HG03521 (cell line): ENCODE results near the gene ADGRF4.
"Not testable (repeated sequence)": the region's sequence is repeated elsewhere in the genome, so short reads cannot be mapped to it uniquely, and the experiment has no call there.

Source experiments
- ATAC-seq: cut with Tn5 transposase; IDR thresholded peaks from one replicate; pipeline ENCODE4 v1.9.1; 2021; ENCODE audit warnings: mild to moderate bottlenecking, moderate library complexity; ENCODE audit not compliant: unreplicated experiment

Gene ADGRF4

DNA sequence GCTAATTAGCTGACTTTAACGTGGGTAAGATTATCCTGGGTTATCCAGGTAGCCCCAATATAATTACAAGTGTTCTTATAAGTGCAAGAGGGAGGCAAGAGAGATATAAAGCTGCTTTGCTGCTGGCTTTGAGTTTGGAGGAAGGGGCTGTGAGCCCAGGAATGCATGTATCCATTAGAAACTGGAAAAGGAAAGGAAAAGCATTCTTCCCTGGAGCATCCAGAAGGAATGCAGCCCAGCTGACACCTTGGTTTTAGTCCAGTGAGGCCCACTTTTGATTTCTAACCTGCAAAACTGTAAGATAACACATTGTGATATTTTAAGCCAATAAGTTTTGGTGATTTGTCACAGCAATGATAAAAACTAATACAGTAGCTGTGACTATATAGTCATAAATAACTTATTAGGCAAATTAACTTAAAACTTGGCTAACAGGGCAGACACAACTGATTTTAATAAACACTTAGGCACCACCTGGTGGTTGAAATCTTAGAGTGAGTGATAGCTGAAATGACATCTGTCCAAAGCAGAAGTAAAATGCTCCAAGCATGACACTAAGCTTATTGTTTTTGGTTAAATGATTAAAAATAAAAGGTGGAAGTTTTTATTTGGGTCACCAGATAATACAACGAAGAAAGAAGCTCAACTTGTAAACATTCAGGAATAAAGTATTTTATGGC lies 35.6 kb downstream of the ADGRF4 start:
- ATAC-seq = peak; percentile 57

DNA sequence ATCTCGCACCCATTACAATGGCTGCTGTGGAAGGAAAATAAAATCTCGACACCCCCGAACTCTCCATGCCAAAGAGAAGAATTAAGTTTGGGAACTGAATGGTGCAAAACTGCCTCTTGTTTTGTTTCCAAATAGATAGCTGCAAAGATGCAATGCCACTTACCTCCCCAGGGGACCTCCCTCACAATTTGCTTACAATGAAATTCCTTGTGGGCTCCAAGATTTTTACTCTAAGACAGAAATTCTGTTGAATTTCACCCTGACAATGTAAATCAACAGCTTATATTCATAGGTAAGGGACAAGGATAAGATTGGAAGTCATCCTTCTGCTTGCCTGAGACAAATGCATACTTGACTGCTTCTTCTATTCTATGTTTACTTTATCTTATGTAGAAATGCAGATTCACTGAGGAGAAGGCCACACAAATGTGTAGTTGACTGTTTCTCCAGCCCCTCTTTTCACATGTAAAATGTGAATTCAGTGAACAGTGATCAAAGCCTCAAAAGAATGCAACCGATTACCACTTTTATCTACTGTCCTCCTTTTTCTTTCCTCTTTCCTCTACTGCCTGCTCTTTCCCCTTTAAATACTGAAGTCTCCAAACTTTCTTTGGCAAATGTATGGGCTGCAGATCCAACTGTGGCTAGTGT lies 36.6 kb downstream of the ADGRF4 start:
- ATAC-seq = no peak

- ATAC-seq = no peak
Observed at GRCh38 chr6:47736083-47736700, 37.8 kb downstream of the ADGRF4 start.

DNA sequence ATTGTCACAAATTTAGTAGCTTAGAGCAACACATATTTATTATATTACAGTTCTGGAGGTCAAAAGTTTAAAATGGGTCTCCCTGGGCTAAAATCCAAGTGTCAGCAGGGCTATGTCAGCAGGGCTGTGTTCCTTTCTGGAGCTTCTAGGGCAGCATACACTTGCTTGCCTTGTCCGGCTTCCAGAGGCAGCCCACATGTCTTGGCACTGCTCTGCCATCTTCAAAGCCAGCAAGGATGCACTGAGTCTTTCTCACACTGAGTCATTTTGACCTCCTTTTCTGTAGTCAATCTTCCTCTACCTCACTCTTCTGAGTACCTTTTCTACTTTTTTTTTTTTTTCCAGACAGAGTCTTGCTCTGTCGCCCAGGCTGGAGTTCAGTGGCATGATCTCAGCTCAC lies 39.0 kb downstream of the ADGRF4 start:
- ATAC-seq = no peak

- ATAC-seq = no peak
Observed at GRCh38 chr6:47740714-47741113, 42.3 kb downstream of the ADGRF4 start.

DNA sequence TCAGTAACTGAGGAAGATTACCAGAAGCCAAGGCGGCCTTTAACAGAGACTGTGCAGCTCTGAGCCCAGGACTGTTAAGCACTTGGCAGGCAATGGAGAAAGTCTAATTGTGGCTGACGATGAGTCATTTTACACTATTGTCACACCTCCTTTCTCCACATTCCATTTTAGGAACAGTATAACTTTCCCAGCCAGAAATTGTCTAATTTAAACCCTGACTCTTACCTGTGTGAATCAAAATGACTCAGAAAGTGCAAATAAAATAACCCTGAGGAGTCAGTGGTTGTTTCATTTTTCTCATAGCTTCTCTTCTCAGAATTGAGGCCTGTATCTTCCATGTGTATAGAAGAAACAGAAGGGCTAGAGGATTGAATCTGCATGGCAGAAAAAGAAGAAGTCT lies 43.4 kb downstream of the ADGRF4 start:
- no peak for ATAC-seq

DNA sequence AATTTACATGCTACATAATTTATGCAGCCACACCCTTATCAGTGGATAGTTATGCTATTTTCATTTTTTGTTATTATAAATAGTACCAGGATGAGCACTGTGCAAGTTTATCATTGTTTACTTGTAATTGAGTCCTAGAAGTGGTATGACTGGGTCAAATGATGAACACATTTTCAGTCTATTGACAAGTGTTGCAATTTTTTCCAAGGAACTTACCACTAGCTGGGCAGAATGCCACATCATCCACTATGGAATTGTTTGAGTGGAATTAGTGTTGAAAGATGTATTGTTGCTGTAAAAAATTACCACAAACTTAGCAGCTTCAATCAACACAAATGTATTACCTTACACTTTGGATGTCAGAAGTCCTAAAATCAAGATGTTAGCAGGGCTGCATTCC lies 45.4 kb downstream of the ADGRF4 start:
- no peak for ATAC-seq

- ATAC-seq = not testable (repeated sequence)
Observed at GRCh38 chr6:47745269-47745668, 46.9 kb downstream of the ADGRF4 start.

GRCh38 chr6:47749757-47750156 lies 51.4 kb downstream of the ADGRF4 start:
- no peak for ATAC-seq

DNA sequence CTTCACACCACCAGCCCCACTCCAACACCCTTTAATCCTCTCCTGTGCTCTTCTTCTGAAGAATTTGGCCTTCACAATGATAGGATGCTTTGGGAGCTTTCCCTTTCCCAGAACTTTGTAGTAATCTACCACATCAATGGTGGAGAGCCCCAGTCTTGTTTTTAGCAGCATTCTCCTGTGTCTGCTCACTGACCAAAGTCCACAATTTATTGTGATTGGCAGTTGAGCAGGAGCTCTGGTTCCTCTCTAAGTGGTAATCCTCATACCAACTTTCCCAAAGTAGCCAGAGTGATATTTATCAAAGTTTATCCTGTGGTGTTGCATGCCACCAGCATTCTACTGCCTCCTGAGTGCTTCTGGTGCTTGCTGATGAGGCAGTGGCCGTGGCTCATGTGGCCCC lies 54.4 kb downstream of the ADGRF4 start:
- no peak for ATAC-seq

DNA sequence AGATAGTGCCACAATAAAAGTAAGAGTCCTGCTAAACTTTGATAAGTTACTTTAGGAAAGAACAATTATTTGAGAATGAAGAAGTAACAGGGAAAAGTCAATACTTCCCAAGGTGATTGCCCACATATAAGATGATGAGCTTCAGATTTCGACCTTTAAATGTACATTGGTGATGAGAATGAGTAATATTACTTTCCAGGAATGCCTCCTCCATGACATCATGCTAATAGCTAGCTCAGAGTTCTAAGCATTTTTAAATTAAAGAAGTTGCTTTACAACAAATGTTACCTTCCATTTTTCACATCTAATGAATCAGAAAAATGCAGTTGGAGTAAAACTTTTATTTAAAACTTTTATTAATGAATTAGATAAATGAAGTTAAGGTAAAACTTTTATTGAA lies 61.0 kb downstream of the ADGRF4 start:
- no peak for ATAC-seq

DNA sequence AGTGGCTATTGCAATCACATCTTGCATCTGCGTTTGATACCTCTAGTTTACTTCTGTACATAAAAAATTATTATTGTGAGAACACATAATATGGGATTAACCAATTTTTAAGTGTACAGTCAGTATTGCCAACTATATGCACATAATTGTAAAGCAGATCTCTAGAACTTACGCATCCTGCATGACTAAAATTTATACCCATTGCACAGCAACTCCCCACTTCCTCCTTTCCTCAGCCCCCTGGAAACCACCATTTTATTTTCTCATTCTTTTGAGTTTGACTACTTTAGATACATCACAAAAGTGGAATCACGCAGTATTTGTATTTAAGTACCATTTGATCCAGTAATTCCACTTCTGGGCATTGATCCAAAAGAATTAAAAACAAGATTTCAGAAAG lies 64.1 kb downstream of the ADGRF4 start:
- no peak for ATAC-seq

GRCh38 chr6:47766445-47766844 lies 68.1 kb downstream of the ADGRF4 start:
- no peak for ATAC-seq

DNA sequence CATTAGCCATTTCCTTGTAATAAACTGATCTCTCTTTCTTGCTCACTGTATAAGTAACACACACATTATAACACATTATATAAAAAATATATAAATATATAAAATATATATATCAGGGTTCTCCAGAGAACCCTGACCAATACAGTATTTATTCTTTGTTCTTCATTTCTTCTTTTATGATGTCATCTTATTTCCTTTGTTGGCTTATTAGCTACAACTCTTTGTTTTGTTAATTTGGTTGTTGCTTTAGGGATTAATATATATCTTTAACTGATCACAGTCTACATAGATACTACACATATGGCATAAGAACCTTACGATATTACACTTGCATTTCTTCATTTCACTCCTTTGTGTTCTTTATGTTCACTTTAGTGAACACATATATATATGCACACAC lies 68.7 kb downstream of the ADGRF4 start:
- ATAC-seq = no peak

DNA sequence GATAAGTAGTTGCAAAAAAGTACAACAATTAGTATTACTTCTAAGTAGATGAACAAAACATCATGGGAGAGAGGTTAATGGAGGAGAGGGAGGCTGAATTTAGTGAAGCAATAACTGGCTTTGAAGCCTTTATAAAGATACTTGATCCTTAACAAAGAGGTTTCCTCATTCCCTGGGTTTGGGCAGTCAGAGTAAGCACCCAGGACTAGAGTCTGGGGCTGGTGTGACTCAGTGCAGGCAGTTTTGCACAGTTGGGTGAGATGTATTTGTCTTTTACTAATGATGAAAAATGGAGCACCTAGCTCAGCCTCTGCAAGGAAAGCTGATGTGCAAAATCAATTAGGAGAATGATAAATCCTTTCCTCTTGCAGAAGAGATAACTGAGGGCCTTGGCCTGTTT lies 71.6 kb downstream of the ADGRF4 start:
- no peak for ATAC-seq
